Embryonic facial prominence (tissue), 1 donor: ENCODE measurements around the gene STK10.

Experiments used
- DNase-seq: peaks from one replicate; pipeline ENCODE4 v3.0.0-alpha.2; 2016; ENCODE audit errors: extremely low spot score

STK10 gene

GRCh38 chr5:172107571-172107970 is 80.5 kb downstream of the STK10 start:
- DNase-seq = no peak

DNA sequence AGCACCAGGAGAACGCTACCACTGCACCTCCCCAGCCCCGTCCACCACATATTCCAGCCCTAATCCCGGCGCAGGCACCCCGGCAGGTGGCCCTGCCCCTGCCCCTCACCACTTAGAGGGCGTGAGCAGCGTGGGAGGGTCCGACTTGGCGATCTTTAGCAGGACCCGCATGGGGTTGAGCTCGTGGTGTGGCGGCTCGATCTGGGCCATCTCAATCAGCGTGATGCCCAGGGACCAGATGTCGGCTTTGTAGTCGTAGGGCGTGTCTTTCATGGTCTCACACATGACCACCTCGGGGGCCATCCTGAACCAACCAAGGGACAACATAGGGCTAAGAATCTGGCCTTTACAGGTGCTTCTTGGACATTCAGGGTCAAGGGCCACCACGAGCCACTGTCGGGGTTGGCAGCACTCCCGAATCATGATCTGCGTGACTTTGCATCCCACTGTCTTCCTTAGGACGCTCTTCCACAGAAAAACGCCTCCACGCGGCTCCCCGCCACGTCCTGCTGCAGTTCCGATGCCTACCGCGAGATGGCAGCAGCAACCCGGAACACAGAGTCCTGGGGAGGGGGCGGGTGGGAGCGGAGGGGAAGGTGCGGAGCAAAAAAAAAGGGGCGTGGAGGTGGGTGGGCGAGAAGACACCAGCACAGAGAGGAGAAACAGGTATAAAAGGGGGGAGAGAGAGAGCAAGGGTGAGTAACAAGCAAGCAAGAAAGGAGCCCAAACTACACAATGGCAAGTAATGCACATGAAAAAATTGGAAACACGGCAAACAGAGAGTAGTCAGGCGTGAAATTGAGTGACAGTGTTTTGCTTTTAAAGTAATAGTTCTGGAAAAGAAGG is 81.3 kb downstream of the STK10 start:
- DNase-seq = peak; percentile 16

DNA sequence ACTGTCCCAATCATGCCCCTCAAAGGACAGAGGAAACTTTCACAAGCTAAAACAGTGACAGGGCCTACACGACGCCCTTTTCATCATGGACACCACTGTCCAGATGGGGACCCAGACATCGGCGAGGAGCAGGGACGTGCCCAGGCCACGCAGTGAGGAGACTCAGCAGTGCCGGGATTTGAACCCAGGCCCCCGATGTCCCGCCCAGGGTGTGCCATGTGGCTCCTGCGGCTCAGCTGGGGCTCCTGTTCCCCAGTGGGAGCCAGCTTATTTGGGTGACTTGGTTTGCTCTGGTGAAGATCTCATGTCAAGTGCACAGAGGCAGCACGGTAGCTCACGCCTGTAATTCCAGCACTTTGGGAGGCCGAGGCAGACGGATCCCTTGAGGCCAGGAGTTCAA is 82.2 kb downstream of the STK10 start:
- DNase-seq = no peak

DNA sequence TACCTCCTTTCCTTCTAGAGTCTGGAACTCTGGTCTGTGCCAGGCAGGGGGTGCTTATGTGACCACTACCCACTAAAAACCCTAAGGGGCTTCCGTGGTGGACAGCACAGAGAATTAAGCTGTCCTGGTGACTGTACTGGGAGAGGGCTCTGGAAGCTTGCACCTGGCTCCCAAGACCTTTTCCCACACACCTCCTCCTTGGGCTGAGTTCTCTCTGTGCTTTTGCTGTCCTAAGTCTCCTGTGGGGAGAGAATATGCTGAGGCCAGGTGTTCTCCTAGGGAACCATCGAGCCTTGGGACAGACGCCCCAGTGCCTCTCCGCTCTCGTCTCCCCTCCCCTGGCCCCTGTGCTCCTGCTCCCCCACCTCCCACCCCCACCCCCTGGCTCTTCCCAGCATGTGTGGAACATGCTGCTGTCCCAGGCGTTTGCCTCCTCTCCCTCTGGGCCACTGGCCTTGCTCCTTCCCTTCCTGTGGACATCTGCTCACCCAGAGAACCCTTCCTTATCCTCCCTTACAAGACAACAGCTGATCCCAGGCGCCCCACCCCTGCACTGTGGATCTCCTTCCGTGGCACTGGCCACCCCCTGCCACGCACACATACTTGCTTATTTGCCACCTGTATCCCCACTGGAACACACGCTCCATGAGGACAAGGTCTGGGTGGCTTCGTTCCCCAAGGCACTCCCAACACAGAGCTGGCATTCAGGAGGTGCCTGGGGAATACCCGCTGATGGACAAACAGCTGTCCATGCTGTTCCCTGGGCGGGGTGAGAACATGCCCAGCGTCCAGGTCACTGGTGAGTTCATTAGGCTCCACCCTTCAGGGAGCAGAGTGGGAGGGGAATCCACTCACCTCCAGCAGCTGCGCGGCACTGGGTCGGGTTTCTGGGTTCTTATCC is 83.0 kb downstream of the STK10 start:
- DNase-seq = no peak

- DNase-seq = no peak
These were observed 84.0 kb downstream of the STK10 start for GRCh38 chr5:172104021-172104420.

GRCh38 chr5:172102913-172103626 is 85.0 kb downstream of the STK10 start:
- peak; percentile 18 for DNase-seq

GRCh38 chr5:172102218-172102870 is 85.7 kb downstream of the STK10 start:
- DNase-seq = no peak

- no peak for DNase-seq
These were observed 86.3 kb downstream of the STK10 start for GRCh38 chr5:172101547-172102217.

DNA sequence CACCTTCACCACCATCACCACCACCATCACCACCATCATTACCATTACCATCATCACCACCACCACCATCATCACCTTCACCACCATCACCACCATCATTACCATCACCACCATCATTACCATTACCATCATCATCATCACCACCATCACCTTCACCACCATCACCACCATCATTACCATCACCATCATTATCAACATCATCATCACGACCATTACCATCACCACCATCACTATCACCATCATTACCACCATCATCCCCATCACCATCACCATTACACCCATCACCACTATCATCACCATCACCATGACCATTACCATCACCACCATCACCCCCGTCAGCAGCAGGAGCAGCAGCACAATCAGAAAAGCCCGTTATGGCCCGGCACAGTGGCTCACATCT is 89.1 kb downstream of the STK10 start:
- DNase-seq = no peak

GRCh38 chr5:172098046-172098445 is 90.0 kb downstream of the STK10 start:
- no peak for DNase-seq

DNA sequence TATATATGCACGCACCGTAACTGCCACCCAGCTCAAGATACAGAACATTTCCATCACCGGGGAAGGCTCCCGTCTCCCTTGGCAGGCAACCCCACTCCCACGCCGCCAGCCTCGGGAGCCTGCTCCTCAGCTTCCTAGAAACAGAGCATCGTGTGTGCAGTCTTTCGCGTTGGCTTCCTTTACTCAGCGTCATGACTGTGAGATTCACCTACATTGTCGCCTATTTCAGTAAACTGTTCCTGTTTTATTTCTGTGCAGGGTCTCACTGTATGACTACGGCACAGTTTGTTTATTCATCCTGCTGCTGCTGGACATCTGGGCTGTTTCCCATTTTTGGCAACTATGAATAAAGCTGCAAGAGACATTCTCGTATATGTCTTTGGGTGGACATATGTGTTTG is 90.7 kb downstream of the STK10 start:
- no peak for DNase-seq

DNA sequence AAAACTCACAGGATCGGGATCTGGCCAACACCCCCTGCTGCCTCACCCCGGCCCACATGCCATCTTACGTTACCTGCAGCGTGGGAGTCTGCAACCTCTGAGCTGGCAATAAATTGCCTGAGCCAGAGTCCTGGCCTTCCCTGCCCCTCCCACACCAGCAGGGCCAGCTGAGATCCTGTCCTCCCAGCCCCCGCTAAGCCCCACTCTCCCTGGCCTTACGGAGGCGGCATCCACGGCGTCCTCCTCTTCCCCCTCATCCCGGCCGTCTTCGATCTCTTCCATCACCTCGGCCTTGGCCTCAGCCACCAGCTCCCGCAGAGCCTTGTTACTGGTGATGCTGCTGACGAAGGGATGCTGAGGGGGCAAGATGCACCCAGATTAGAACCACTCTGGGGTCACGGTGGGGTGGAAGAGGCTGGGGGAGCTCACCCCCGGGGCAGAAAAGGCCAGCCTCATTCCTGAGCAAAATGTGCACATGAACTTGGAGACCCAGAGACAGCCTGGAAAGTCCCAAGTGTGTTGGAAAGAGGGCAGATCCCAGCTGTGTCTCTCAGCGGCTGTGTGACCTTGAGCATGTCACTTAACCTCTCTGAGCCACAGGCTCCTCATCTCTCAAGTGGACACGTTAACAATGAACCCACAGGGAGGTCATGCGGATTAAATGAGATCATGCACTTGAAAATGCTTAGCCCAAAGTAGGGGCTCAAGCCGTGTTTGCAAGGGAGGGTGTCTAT is 91.7 kb downstream of the STK10 start:
- no peak for DNase-seq

GRCh38 chr5:172095368-172096206 is 92.4 kb downstream of the STK10 start:
- DNase-seq = no peak

GRCh38 chr5:172093965-172094364 is 94.1 kb downstream of the STK10 start:
- no peak for DNase-seq

DNA sequence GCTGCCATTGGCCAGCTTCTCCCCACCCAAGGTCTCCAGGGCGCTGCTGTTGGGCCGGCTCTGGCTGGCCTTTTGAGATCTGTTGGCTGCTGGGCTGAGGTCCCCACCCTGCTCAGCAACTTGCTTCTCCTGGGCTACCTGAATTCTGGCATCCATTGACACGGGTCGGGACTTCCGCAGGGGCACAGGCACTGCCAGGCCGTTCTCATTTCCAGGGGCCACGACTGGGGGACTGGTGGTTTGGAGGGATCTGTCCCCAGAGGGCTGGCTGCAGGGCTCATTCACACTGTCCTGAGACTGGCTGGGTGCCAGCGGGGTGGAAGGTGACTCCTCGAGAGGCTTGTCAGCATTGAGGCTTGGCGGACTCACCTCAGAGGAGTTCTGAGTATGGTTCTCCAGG is 94.5 kb downstream of the STK10 start:
- no peak for DNase-seq

DNA sequence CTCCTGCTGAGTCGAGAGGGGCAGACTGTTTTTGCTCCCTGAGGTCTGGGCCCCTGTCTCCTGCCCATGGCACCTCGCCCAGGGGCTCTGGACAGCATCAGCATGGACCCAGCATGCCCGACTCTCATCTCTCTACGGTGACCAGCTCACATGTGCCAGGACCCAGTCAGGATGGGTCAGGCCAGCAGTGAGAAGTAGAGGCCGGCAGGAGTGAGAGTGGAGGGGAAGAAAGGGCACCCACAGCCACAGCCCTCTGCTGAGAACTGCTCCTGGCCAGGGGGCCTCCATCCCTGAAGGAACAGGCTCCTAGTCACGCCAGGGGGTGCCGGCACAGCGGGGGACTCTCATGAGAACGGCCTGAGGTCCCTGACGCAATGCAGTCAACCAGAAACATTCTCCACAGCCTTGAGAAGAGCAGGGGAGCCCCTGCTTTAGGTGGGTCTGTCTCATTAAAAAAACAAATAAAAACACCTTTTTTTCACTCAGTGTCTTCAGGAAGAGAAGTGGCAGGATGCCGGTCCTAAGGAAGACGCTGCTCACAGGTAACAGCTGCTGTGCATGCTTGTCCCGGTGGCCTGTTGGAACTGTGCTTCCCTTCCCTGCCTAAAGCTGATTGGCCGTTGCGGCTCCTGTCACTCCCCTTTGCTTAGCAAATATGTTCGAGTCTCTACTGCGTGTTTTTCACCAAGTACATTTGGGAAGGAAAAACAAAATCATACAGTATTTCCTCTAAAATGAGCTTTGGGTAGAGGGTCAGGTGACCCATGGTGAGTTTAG is 95.9 kb downstream of the STK10 start:
- DNase-seq = no peak

GRCh38 chr5:172090976-172091547 is 97.0 kb downstream of the STK10 start:
- DNase-seq = no peak
